BJ (cell line): ENCODE measurements around the gene C21orf91. TPM values are rescaled to one million over a fixed set of nuclear protein-coding genes. Genes with fewer than 3 reads are reported as not detected.

Source experiments
- CTCF ChIA-PET: fragments of 350-600 bp; formaldehyde crosslinking; extraction: SDS; loops from one replicate; lab custom pipeline; 2021; ENCODE audit warnings: antibody characterized with exemption, inconsistent platforms; lab: Yijun Ruan, JAX
- POLR2A ChIA-PET: fragments of 300-600 bp; sonication (Branson Sonifier 250); formaldehyde crosslinking; extraction: SDS; loops from one replicate; lab custom pipeline; 2021; ENCODE audit warnings: antibody characterized with exemption; lab: Charles Lee
- DNase-seq: peaks from one replicate; pipeline ENCODE4 v3.0.0-alpha.2; 2011; ENCODE audit warnings: low read depth
- H3K27me3 ChIP-seq: 2 replicates; pipeline ENCODE4 v1.6.0; 2011; ENCODE audit warnings: low read length; ENCODE audit not compliant: control insufficient read depth, insufficient read depth
- H3K36me3 ChIP-seq: 2 replicates; pipeline ENCODE4 v1.5.1; 2011; ENCODE audit warnings: low read length; ENCODE audit not compliant: control insufficient read depth, insufficient read depth
- H3K4me3 ChIP-seq: 2 replicates; pipeline ENCODE4 v1.5.1; 2011; ENCODE audit warnings: low read depth, mild to moderate bottlenecking, control low read depth, low read length
- polyA plus RNA-seq: library from polyadenylated mRNA; depleted of rRNA; stranded (reverse); fragments of >200 nt; gene quantifications from 2 replicates; pipeline ENCODE4 v1.2.3, GENCODE V29; 2011; rRNA removed
- TF ChIP-seq, protein P1 (sequence below): IDR thresholded peaks from 2 replicates; pipeline ENCODE4 v1.5.1; 2011; ENCODE audit warnings: low read depth, mild to moderate bottlenecking, control low read depth, inconsistent platforms, low read length, moderate library complexity; ENCODE audit not compliant: insufficient read depth

C21orf91 gene
- polyA plus RNA-seq, 1 experiment, result 3.4 TPM

DNA sequence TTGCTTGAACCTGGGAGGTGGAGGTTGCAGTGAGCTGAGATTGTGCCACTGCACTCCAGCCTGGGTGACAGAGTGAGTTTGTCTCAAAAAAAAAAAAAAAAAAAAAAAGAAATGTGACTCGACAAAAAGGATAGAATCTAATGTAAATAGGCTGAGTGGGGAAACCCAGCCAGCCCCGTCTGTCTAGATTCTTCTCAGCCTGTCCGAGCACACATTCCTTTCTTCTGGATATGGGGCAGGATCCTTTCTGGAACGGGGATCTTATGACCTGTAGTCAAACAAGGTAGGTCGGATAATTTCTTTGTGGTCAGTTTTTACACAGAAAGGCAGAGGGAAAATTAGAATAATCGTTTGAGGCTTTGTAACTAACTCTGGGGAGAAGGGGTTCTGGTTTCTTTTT lies 74.1 kb downstream of the C21orf91 start:
- no peak for DNase-seq
- Histone ChIP-seq H3K36me3 (no peaks in the 10 kb centered on the region), H3K4me3 (no peak overlapping the region), H3K27me3 (no peaks in the 10 kb centered on the region)
- CTCF ChIA-PET, result no interaction called here
- POLR2A ChIA-PET, result no interaction called here
- TF ChIP-seq, protein P1, sequence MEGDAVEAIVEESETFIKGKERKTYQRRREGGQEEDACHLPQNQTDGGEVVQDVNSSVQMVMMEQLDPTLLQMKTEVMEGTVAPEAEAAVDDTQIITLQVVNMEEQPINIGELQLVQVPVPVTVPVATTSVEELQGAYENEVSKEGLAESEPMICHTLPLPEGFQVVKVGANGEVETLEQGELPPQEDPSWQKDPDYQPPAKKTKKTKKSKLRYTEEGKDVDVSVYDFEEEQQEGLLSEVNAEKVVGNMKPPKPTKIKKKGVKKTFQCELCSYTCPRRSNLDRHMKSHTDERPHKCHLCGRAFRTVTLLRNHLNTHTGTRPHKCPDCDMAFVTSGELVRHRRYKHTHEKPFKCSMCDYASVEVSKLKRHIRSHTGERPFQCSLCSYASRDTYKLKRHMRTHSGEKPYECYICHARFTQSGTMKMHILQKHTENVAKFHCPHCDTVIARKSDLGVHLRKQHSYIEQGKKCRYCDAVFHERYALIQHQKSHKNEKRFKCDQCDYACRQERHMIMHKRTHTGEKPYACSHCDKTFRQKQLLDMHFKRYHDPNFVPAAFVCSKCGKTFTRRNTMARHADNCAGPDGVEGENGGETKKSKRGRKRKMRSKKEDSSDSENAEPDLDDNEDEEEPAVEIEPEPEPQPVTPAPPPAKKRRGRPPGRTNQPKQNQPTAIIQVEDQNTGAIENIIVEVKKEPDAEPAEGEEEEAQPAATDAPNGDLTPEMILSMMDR, result no peak

DNA sequence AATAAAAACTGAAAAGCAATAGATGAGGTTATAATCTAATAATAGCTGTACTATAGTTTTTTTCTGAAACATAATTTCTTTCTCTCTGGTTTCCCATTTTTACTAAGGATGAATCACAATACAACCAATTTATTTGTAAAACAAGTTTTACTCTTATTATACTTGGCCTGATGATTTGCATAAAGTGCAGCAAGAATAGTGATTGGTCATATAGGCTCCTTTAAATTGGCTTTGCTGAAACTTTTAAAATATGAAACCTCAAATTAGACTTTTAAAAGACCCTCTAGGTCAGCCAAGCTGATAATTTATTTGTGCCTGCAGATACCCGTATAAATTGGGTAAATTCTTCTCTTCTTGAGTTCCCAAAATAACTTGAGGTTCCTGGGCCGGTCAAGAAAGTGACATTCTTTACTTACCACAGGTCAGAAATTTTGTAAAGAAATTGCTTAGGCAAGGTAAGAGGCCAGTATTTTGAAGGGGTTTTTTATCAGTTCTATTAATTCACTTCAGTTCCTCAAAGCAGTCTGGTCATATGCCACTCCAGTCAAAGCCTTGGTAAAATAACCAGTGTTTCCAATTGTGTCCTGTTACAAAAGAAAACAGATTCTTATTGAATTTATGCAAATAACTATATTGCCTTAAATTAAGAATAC lies 76.1 kb downstream of the C21orf91 start:
- no peaks in the 10 kb centered on the region for H3K36me3 ChIP-seq
- POLR2A ChIA-PET, result no interaction called here
- no peak for DNase-seq
- CTCF ChIA-PET, result interaction anchor here (0.7 kb wide), 1 partner anchor 182 kb away, joined by 3 read pairs; no protein-coding TSS in a partner anchor
- TF ChIP-seq, protein P1, result no peak
- no peak overlapping the region for H3K4me3 ChIP-seq
- no peaks in the 10 kb centered on the region for H3K27me3 ChIP-seq

DNA sequence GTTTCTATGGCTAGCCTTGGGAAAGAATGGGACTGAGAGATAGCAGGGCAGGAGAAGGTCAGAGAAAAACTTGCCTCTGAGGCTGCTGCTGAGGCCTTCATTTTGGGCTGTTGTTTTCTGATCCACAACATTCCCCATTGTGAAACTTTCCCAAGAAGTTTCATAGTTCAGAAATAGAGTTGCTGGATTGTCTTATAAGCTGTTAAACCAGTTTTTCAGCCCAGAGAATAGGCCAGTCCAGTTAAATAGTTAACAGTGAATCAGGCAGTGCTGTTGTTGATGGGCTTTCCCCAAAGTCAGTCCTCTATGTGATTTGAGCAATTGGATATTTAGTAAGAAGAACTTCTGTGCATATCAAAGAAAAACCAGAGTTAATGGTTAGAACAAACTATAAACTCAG lies 77.0 kb downstream of the C21orf91 start:
- H3K4me3 ChIP-seq, result no peak overlapping the region
- H3K27me3 ChIP-seq, result no peaks in the 10 kb centered on the region
- DNase-seq, result no peak
- TF ChIP-seq, protein P1, result no peak
- POLR2A ChIA-PET, result no interaction called here
- CTCF ChIA-PET, result no interaction called here
- H3K36me3 ChIP-seq, result no peaks in the 10 kb centered on the region

Other genes with a start within 250 kb of the C21orf91 start
- gene BTG3, start 206.5 kb downstream of the C21orf91 start, polyA plus RNA-seq, result 23.6 and 38.9 TPM in 2 replicates